Common myeloid progenitor, CD34-positive (primary cell): Measurements from ENCODE around the gene ZNF286A.
"Not testable (repeated sequence)": the region's sequence is repeated elsewhere in the genome, so short reads cannot be mapped to it uniquely, and the experiment has no call there.

ENCODE experiments used
- CTCF ChIA-PET: fragments of 350-600 bp; sonication (Branson Sonifier 250); formaldehyde crosslinking; loops from one replicate; lab custom pipeline; 2021; ENCODE audit warnings: antibody characterized with exemption; lab: Charles Lee
- POLR2A ChIA-PET: fragments of 350-600 bp; sonication (Branson Sonifier 250); formaldehyde crosslinking; loops from one replicate; lab custom pipeline; 2021; ENCODE audit warnings: antibody characterized with exemption; lab: Charles Lee
- DNase-seq, 3 donors: peaks; one replicate each; pipeline versions ENCODE4 v3.0.0 to v3.0.0-alpha.2; 2013
- H3K27ac ChIP-seq, 2 experiments: 1 replicate in 1 of 2; 2 replicates in 1 of 2; pipeline ENCODE4 v1.7.0; 2013; ENCODE audit warnings: inconsistent platforms in 2 of 2, low read length in 2 of 2, mild to moderate bottlenecking in 2 of 2, low read depth in 1 of 2, moderate library complexity in 1 of 2; ENCODE audit not compliant: severe bottlenecking in 2 of 2, insufficient read depth in 1 of 2, poor library complexity in 1 of 2
- H3K27me3 ChIP-seq, 5 experiments: replicated peaks in 2 of 5; 1 replicate in 3 of 5; 2 replicates in 2 of 5; pipeline versions ENCODE4 v1.6.1 to v1.7.0; 2013; ENCODE audit warnings: low read length in 4 of 5, mild to moderate bottlenecking in 2 of 5, moderate library complexity in 2 of 5, inconsistent platforms in 1 of 5; ENCODE audit not compliant: insufficient read depth in 5 of 5, control insufficient read depth in 4 of 5
- H3K36me3 ChIP-seq, 4 experiments: 1 replicate in 2 of 4; 2 replicates in 2 of 4; pipeline versions ENCODE4 v1.6.1 to v1.7.0; 2013; ENCODE audit warnings: low read length in 3 of 4, control low read depth in 1 of 4, mild to moderate bottlenecking in 1 of 4; ENCODE audit not compliant: control insufficient read depth in 4 of 4, insufficient read depth in 4 of 4
- H3K4me1 ChIP-seq, 4 experiments: 1 replicate in 3 of 4; 2 replicates in 1 of 4; pipeline versions ENCODE4 v1.6.1 to v1.7.1; 2013; ENCODE audit warnings: low read length in 3 of 4, mild to moderate bottlenecking in 3 of 4, control low read depth in 1 of 4, inconsistent platforms in 1 of 4, moderate library complexity in 1 of 4; ENCODE audit not compliant: control insufficient read depth in 4 of 4, insufficient read depth in 4 of 4; ENCODE audit errors: control extremely low read depth in 1 of 4
- H3K4me3 ChIP-seq, 7 experiments: 1 replicate in 4 of 7; 2 replicates in 3 of 7; pipeline versions ENCODE4 v1.5.1 to v1.7.0; 2013; ENCODE audit warnings: mild to moderate bottlenecking in 7 of 7, low read length in 6 of 7, moderate library complexity in 6 of 7, inconsistent platforms in 2 of 7, low read depth in 2 of 7, control low read depth in 1 of 7; ENCODE audit not compliant: insufficient read depth in 4 of 7, control insufficient read depth in 1 of 7; ENCODE audit errors: extremely low read depth in 1 of 7
- H3K9me3 ChIP-seq, 5 experiments: 1 replicate in 4 of 5; 2 replicates in 1 of 5; pipeline versions ENCODE4 v1.6.1 to v1.7.1; 2013; ENCODE audit warnings: low read length in 4 of 5, mild to moderate bottlenecking in 2 of 5, inconsistent platforms in 1 of 5, low read depth in 1 of 5, moderate library complexity in 1 of 5; ENCODE audit not compliant: control insufficient read depth in 4 of 5, insufficient read depth in 2 of 5; ENCODE audit errors: control extremely low read depth in 1 of 5
- WGBS: methylation state at CpG from one replicate; pipeline ENCODE4 v1.1.5; 2013; ENCODE audit not compliant: insufficient coverage; 5-methylcytosine and 5-hydroxymethylcytosine counted together

The ZNF286A gene

DNA sequence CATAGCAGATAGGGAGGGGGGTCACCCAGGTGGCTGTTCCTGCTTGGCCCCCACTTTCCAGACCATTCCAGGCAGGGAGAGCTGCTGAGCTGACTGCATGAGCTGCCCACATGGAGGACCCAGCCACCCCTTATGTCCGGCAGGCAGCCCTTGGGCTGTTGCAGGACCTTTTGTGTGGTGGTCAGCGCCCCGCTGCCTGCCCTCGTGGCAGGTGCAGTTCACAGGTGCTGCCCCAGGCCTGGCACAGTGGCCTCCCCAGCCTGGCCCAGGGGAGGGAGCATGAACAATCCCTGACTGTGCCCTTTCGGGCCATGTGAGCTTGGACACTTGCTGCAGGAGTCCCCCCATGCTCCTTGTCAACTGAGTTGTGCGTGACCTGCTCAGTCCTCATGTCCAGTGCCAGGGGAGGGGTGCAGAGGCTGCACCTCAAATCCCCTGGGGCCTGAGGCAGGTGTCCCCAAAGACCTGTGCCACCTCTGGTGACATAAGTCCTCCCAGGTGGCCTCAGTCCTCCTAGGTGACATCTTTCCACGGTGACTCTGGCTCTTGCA, 41.1 kb downstream of the ZNF286A start:
- no peaks in the 10 kb centered on the region for H3K9me3 ChIP-seq
- 98% methylated on average over 7 of the region's 7 CpGs for WGBS
- no peak overlapping the region for H3K4me3 ChIP-seq
- no peaks in the 10 kb centered on the region for H3K4me1 ChIP-seq
- no peak for DNase-seq
- CTCF ChIA-PET, result no interaction called here
- H3K27me3 ChIP-seq, result peaks cover 0 to 5% (median 0%) of the 10 kb centered on the region in 5 experiments
- no peaks in the 10 kb centered on the region for H3K36me3 ChIP-seq
- POLR2A ChIA-PET, result no interaction called here
- H3K27ac ChIP-seq, result no peak overlapping the region

DNA sequence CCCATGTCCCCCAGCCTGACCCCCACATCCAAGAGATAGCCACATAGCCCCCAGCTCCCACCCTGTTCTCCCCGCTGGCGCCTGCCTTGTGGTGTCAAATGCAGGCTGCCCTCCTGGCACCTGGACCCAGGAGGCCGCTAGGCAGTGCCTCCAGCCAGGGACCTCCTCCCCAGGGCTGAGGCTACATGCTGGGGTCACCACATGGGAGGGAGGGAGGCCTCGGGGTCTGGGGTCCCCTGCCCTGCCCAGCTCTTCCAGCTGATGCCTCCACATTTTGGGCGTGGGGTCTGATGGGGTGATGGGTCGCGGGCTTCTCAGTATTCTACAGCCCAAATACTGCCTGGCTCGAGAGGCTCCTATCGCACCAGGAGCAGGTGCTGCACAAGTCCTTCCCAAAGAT, 42.1 kb downstream of the ZNF286A start:
- CTCF ChIA-PET, result no interaction called here
- DNase-seq, result no peak
- POLR2A ChIA-PET, result no interaction called here
- peaks cover 0 to 5% (median 0%) of the 10 kb centered on the region in 5 experiments for H3K27me3 ChIP-seq
- no peak overlapping the region for H3K27ac ChIP-seq
- H3K36me3 ChIP-seq, result no peaks in the 10 kb centered on the region
- no peaks in the 10 kb centered on the region for H3K9me3 ChIP-seq
- WGBS, result 97% methylated on average over 9 of the region's 9 CpGs
- no peaks in the 10 kb centered on the region for H3K4me1 ChIP-seq
- no peak overlapping the region for H3K4me3 ChIP-seq

DNA sequence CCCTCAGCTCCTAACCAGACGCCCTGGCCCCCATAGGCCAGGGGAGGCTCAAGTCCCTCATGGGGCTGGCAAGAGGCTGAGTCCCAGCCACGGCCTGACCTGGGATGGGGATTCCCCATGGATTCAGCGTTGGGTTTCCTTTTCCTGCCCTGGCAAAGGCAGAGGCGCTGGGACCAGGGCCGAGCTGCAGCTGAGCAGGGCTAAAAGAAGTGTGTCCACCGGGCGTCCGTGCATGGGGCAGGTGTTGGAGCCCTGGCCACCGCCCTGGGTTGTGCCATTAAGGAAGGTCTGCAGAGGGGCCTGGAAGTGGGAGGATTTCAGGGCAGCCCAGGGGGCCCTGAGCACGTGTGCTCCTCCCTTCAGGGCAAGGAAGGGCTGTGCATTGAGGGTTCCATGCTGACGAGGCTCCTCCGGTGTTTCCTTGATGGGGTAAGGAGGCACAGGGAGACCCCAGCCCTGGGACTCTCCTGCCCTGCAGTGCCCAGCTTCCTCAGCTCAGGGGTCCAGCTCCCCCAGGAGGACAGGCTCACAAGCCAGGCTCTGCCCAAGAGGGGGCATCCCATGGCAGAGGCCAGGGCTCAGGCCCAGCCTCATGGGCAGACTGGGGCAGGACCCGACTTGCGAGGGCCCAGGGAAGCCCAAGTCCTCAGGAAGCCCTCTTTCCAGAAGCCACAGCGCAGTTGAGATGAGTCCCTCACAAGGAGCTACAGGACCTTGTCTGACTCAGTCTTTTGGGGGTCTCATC, 42.7 kb downstream of the ZNF286A start:
- H3K27me3 ChIP-seq, result peaks cover 0 to 10% (median 0%) of the 10 kb centered on the region in 5 experiments
- CTCF ChIA-PET, result interaction anchor here (0.6 kb wide), 1 partner anchor 710 kb away, joined by 3 read pairs; no protein-coding TSS in a partner anchor
- H3K4me3 ChIP-seq, result no peak overlapping the region
- no peaks in the 10 kb centered on the region for H3K36me3 ChIP-seq
- WGBS, result 94% methylated on average over 12 of the region's 15 CpGs
- H3K9me3 ChIP-seq, result peaks cover 0 to 3% (median 0%) of the 10 kb centered on the region in 5 experiments
- POLR2A ChIA-PET, result no interaction called here
- H3K4me1 ChIP-seq, result no peaks in the 10 kb centered on the region
- DNase-seq, result no peak
- no peak overlapping the region for H3K27ac ChIP-seq

DNA sequence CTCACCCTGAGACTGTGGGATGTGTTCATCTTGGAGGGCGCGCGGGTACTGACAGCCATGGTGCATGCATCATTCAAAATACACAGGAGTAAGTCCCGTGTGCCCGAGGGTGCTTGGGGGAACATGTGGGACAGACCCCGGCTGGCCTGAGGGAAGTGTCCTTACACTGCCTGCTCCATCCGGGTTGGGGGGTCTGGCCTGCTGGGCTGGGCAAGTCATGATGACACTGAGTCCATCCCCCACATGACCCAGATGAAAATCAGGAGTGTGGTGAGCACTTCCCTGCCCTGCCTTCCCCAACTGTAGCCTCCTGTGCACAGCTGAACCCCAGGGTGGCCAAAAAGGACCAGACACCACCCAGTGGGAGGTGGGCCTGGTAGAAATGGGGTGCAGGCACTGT, 43.4 kb downstream of the ZNF286A start:
- ChIA-PET CTCF (no interaction called here), POLR2A (no interaction called here)
- Histone ChIP-seq H3K4me3 (no peak overlapping the region), H3K27me3 (peaks cover 0 to 12% (median 0%) of the 10 kb centered on the region in 5 experiments), H3K9me3 (peaks cover 0 to 3% (median 0%) of the 10 kb centered on the region in 5 experiments), H3K27ac (no peak overlapping the region), H3K36me3 (no peaks in the 10 kb centered on the region), H3K4me1 (no peaks in the 10 kb centered on the region)
- no peak for DNase-seq
- 99% methylated on average over 7 of the region's 7 CpGs for WGBS

DNA sequence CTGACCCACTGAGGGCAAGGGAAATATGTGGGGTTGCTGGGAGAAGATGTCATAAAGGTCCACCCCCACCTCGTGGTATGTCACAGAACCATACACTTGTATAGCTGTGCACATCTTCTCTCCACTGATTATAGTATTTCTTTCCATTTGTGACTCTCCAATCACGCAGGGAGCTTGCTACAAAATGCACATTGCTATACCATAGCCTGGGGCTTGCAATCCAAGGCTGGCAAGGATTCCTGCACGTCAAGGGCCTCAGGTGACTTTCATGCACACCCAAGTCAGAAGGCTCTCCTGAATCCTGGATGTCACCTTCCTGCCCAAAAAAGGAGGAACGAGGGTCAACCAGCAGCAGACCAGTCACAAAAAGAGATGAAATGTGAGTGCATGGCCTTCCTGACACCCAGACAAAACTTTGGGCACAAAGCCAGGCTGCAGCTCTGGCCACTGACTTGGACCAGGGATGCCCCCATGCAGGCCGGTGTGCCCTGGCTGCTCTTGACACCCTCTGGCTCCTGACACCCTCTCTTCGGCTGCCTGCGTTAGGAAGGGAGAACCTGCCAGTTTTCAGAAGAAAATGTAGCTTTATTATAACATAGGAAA, 44.6 kb downstream of the ZNF286A start:
- H3K27ac ChIP-seq, result no peak overlapping the region
- peaks cover 0 to 3% (median 0%) of the 10 kb centered on the region in 5 experiments for H3K9me3 ChIP-seq
- DNase-seq, result no peak
- H3K4me1 ChIP-seq, result no peaks in the 10 kb centered on the region
- 92% methylated on average over 6 of the region's 7 CpGs for WGBS
- H3K4me3 ChIP-seq, result no peak overlapping the region
- ChIA-PET CTCF (no interaction called here), POLR2A (no interaction called here)
- no peaks in the 10 kb centered on the region for H3K36me3 ChIP-seq
- peaks cover 0 to 12% (median 0%) of the 10 kb centered on the region in 5 experiments for H3K27me3 ChIP-seq

DNA sequence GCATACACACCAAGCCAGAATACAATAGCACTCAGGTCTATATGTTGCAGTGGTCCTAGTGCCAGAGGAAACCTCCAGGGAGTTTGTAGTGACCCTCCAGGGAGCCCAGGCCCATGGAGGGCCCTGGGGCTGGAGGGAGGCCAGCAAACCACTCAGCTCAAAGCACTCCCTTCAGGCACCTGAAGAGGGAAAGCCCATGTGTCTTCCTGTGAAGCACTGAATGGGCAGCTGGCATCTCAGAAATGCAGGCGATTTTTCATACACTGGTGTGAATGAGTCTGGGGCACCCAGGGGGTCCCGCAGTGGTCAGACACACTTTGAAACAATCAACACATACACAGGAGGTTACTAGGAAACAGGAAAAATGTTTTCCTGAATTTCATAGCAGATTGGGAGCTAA, 45.3 kb downstream of the ZNF286A start:
- no peak for DNase-seq
- POLR2A ChIA-PET, result no interaction called here
- CTCF ChIA-PET, result no interaction called here
- Histone ChIP-seq H3K9me3 (peaks cover 0 to 3% (median 0%) of the 10 kb centered on the region in 5 experiments), H3K4me1 (no peaks in the 10 kb centered on the region), H3K27ac (no peak overlapping the region), H3K4me3 (no peak overlapping the region), H3K27me3 (peaks cover 0 to 12% (median 0%) of the 10 kb centered on the region in 5 experiments), H3K36me3 (no peaks in the 10 kb centered on the region)
- WGBS, result 67% methylated on average over 1 of the region's 2 CpGs

DNA sequence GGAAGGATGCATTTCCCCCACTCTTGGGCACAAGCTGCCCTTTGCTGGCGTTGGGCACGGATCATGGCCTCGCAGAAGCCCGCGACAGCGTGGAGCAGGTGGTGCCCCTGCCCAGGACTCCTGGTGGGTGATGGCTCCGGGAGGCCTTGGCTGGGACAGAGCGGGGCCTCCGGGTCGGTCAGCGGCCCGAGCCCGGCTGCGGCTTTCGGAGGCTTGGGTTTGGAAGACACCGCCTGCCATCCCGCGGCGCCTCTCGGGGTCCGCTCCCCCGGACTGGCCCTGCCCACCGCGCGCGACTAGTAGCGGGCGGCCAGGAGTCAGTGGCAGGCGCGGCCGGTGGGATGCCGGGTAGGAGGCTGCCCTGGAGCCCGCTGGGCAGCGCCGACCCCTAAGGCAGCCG, 49.9 kb downstream of the ZNF286A start:
- H3K36me3 ChIP-seq, H3K4me1 ChIP-seq, POLR2A ChIA-PET, DNase-seq, H3K9me3 ChIP-seq, H3K4me3 ChIP-seq, H3K27ac ChIP-seq, H3K27me3 ChIP-seq, CTCF ChIA-PET: not testable (repeated sequence)
- 17% methylated on average over 11 of the region's 36 CpGs for WGBS
